Esophagus muscularis mucosa (tissue), 4 donors: Measurements from ENCODE around the gene SLC6A11. TPM values are rescaled to one million over a fixed set of nuclear protein-coding genes. Genes with fewer than 3 reads are reported as not detected.
A peak's percentile ranks its signal among the peaks of the same experiment; 100 is the strongest.

Experiments
- DNase-seq: peaks from one replicate; pipeline ENCODE4 v3.0.0-alpha.2; 2017; ENCODE audit errors: extremely low spot score
- H3K27ac ChIP-seq, 4 donors: fragments of 200-600 bp; sonication (generic); replicated peaks in 1 of 4; 1 replicate in 3 of 4; 2 replicates in 1 of 4; pipeline ENCODE4 v1.5.1; 2016 to 2019; ENCODE audit warnings: mild to moderate bottlenecking in 1 of 4
- H3K27me3 ChIP-seq, 4 donors: fragments of 200-600 bp; sonication (generic); one replicate each; pipeline versions ENCODE4 v1.5.1 to v1.6.0; 2016 to 2019
- H3K36me3 ChIP-seq, 4 donors: fragments of 200-600 bp; sonication (generic); one replicate each; pipeline ENCODE4 v1.5.1; 2016 to 2019
- H3K4me1 ChIP-seq, 4 donors: fragments of 200-600 bp; sonication (generic); one replicate each; pipeline ENCODE4 v1.5.1; 2016 to 2019
- H3K4me3 ChIP-seq, 4 donors: fragments of 200-600 bp; sonication (generic); 1 replicate in 2 of 4; 2 replicates in 2 of 4; pipeline ENCODE4 v1.5.1; 2016 to 2019; ENCODE audit warnings: mild to moderate bottlenecking in 4 of 4, moderate library complexity in 1 of 4
- H3K9me3 ChIP-seq, 4 donors: fragments of 200-600 bp; sonication (generic); 1 replicate in 3 of 4; 2 replicates in 1 of 4; pipeline ENCODE4 v1.5.1; 2016 to 2019
- CTCF ChIP-seq, 3 experiments: fragments of 200-600 bp in 2 of 3; fragments of 450-650 bp in 1 of 3; sonication (generic) in 2 of 3; IDR thresholded peaks; one replicate each; pipeline ENCODE4 v1.5.1; 2017 to 2019; ENCODE audit warnings: antibody characterized with exemption in 3 of 3, mild to moderate bottlenecking in 2 of 3, moderate library complexity in 1 of 3
- EP300 ChIP-seq: sonication (generic); formaldehyde crosslinking; IDR thresholded peaks from one replicate; pipeline ENCODE4 v1.6.1; 2017; ENCODE audit warnings: antibody characterized with exemption
- POLR2A ChIP-seq: fragments of 450-650 bp; IDR thresholded peaks from one replicate; pipeline ENCODE4 v1.6.1; 2017; ENCODE audit warnings: antibody characterized with exemption, moderate library complexity, mild to moderate bottlenecking, low read depth
- POLR2AphosphoS5 ChIP-seq, 2 donors: sonication (generic); formaldehyde crosslinking; IDR thresholded peaks; one replicate each; pipeline ENCODE4 v1.6.1; 2017; ENCODE audit warnings: antibody characterized with exemption in 2 of 2
- WGBS: methylation state at CpG from one replicate; pipeline ENCODE4 v1.1.5; 2018; 5-methylcytosine and 5-hydroxymethylcytosine counted together
- intact Hi-C: fragments of 100-400 bp; cut with DNase I; formaldehyde crosslinking; loops from one replicate; pipeline ENCODE4 v1.15.1; 2023
- total RNA-seq, 4 donors: library from RNA; depleted of rRNA; stranded (reverse); fragments of >200 nt; gene quantifications; one replicate each; pipeline versions ENCODE4 v1.1.0 to v1.2.1, GENCODE V29; 2016

SLC6A11 gene
- total RNA-seq, 4 donors from 2014 or later = not detected

DNA sequence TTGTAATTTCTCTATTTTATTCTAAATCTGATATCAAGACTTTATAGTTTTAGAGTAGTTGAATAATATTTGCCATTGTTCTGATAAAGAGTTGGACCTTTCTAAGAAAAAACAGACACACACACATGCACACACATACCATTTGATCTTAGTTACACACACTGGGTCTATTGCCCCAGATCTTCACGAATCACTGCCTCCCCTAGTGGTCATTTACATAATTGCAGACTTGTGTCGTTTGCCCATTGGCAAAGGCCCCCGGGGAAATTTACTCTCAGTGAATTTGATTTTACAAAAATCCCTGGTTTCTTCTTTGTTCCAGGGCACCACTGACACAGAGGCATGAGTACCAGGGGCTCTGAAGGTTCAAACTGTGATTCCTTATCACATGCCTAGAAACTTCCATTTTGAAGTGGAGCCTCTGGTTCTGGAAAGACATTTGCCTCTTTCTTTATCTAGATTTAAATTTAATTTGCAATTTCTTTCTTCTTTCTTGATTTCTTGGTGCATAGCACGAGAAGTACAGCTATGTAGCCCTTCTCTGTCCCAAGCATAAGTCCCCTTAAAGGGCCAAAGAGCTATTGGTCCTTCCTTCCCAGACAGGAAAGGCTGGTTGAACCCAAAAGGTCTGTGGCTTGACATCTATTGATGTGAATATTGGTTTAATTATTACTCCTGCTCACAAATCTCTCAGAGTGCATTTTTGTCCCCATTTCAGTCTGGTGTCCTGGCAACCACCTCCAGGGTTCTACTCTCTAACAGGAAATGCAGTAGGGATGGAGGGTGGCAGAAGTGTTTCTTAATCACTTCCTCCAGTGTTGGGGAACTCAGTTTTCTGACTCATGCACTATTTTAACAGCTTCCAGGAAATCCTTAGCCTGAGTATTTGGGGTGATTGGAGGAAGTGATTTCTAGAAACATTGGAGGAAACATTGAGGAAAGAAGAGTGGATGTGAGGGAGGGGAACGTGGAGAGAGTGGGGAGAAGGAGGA is 32.4 kb upstream of the SLC6A11 start:
- Histone ChIP-seq H3K27me3 (peaks cover 0 to 32% (median 4%) of the 10 kb centered on the region in 4 donors), H3K4me3 (no peak overlapping the region), H3K4me1 (no peaks in the 10 kb centered on the region), H3K36me3 (no peaks in the 10 kb centered on the region), H3K27ac (no peak overlapping the region), H3K9me3 (no peaks in the 10 kb centered on the region)
- no peak for DNase-seq
- TF ChIP-seq POLR2A = no peak
- TF ChIP-seq EP300 = no peak
- peak; percentile 38 to 72 (median 47) for TF ChIP-seq CTCF (IDR thresholded peaks at IDR 0.05)
- no peak for TF ChIP-seq POLR2AphosphoS5 (IDR thresholded peaks at IDR 0.05)
- WGBS = 26% methylated on average over 5 of the region's 5 CpGs
- intact Hi-C loops = no loop called here

- no peaks in the 10 kb centered on the region for H3K36me3 ChIP-seq
- H3K27ac ChIP-seq = no peak overlapping the region
- no peak overlapping the region for H3K4me3 ChIP-seq
- H3K9me3 ChIP-seq = no peaks in the 10 kb centered on the region
- intact Hi-C loops = no loop called here
- H3K4me1 ChIP-seq = no peaks in the 10 kb centered on the region
- DNase-seq = no peak
- no peak for TF ChIP-seq EP300
- TF ChIP-seq POLR2A = no peak
- no peak for TF ChIP-seq CTCF (IDR thresholded peaks at IDR 0.05)
- no peak for TF ChIP-seq POLR2AphosphoS5 (IDR thresholded peaks at IDR 0.05)
- peaks cover 0 to 21% (median 4%) of the 10 kb centered on the region in 4 donors for H3K27me3 ChIP-seq
Observed at GRCh38 chr3:10786640-10787039, 29.4 kb upstream of the SLC6A11 start.

DNA sequence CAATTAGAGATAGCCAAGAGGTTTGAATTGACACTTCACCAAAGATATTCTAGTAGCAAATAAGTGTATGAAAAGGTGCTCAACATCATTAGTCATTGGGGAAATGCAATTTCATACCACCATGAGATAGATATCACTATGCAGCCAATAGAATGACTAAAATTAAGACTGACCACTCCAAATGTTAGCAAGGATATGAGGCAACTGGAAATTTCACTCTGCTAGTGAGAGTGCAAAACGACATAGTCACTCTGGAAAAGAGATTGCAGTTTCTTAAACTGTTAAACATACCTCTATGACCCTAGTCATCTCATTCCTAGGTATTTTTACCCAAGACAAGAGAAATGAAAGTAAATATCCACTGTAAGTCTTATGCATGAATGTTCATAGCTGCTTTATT is 27.6 kb upstream of the SLC6A11 start:
- Histone ChIP-seq H3K4me3 (no peak overlapping the region), H3K9me3 (no peaks in the 10 kb centered on the region), H3K27me3 (peaks cover 0 to 39% (median 4%) of the 10 kb centered on the region in 4 donors), H3K4me1 (no peaks in the 10 kb centered on the region), H3K36me3 (no peaks in the 10 kb centered on the region), H3K27ac (no peak overlapping the region)
- intact Hi-C loops = no loop called here
- 56% methylated on average over 1 of the region's 1 CpG for WGBS
- TF ChIP-seq CTCF (IDR thresholded peaks at IDR 0.05) = no peak
- no peak for TF ChIP-seq POLR2AphosphoS5 (IDR thresholded peaks at IDR 0.05)
- no peak for TF ChIP-seq EP300
- TF ChIP-seq POLR2A = no peak
- no peak for DNase-seq

- no peak for TF ChIP-seq CTCF (IDR thresholded peaks at IDR 0.05)
- TF ChIP-seq POLR2AphosphoS5 (IDR thresholded peaks at IDR 0.05) = no peak
- TF ChIP-seq POLR2A = no peak
- no peak for TF ChIP-seq EP300
- Histone ChIP-seq H3K27me3 (peaks cover 0 to 33% (median 4%) of the 10 kb centered on the region in 4 donors), H3K27ac (no peak overlapping the region), H3K4me1 (no peaks in the 10 kb centered on the region), H3K9me3 (no peaks in the 10 kb centered on the region), H3K36me3 (no peaks in the 10 kb centered on the region), H3K4me3 (no peak overlapping the region)
- intact Hi-C loops = no loop called here
- WGBS = 92% methylated on average over 1 of the region's 1 CpG
- DNase-seq = no peak
Observed at GRCh38 chr3:10790713-10791112, 25.3 kb upstream of the SLC6A11 start.
